ENCODE results near the gene EIF2S3.

GRCh38 chrX:24017674-24018073 lies 37.1 kb upstream of the EIF2S3 start:
- TF ChIP-seq CTCF (IDR thresholded peaks at IDR 0.05), result no peak
- TF ChIP-seq POLR2A (IDR thresholded peaks at IDR 0.05), result no peak
- no peak for TF ChIP-seq EP300 (IDR thresholded peaks at IDR 0.05)

Measured in ovary (tissue), 3 donors.